Right lobe of liver (tissue), 6 donors: ENCODE measurements around the gene PRKCD. TPM values are rescaled to one million over a fixed set of nuclear protein-coding genes. Genes with fewer than 3 reads are reported as not detected.

Experiments used
- ATAC-seq, 4 donors: fragments of 200-7000 bp; cut with Tn5 transposase; one replicate each; pipeline ENCODE4 v1.9.1; 2020; ENCODE audit warnings: mild to moderate bottlenecking in 4 of 4, moderate library complexity in 4 of 4
- DNase-seq, 3 donors: peaks; one replicate each; pipeline ENCODE4 v3.0.0-alpha.2; 2020
- H3K27ac ChIP-seq, 3 donors: fragments of 200-600 bp; one replicate each; pipeline ENCODE4 v1.8.0; 2022
- H3K27me3 ChIP-seq, 2 donors: fragments of 200-600 bp; one replicate each; pipeline ENCODE4 v1.8.0; 2022
- H3K36me3 ChIP-seq, 4 donors: fragments of 200-600 bp; sonication (generic) in 1 of 4; one replicate each; pipeline versions ENCODE4 v1.5.1 to v1.8.0; 2017 to 2022; ENCODE audit warnings: control low read depth in 1 of 4
- H3K4me1 ChIP-seq, 4 donors: fragments of 200-600 bp; sonication (generic) in 1 of 4; one replicate each; pipeline versions ENCODE4 v1.5.1 to v1.8.0; 2017 to 2022; ENCODE audit warnings: control low read depth in 1 of 4
- H3K4me3 ChIP-seq, 3 donors: fragments of 200-600 bp; one replicate each; pipeline ENCODE4 v1.8.0; 2022
- H3K9me3 ChIP-seq, 4 donors: fragments of 200-600 bp; sonication (generic) in 1 of 4; one replicate each; pipeline versions ENCODE4 v1.5.1 to v1.8.0; 2017 to 2022; ENCODE audit warnings: control low read depth in 1 of 4
- CTCF ChIP-seq, 4 donors: fragments of 200-600 bp in 3 of 4; fragments of 450-650 bp in 1 of 4; IDR thresholded peaks; one replicate each; pipeline versions ENCODE4 v1.5.1 to v1.8.0; 2016 to 2022; ENCODE audit warnings: antibody characterized with exemption in 4 of 4, mild to moderate bottlenecking in 2 of 4
- POLR2A ChIP-seq: fragments of 450-650 bp; IDR thresholded peaks from one replicate; pipeline ENCODE4 v1.6.1; 2017; ENCODE audit warnings: antibody characterized with exemption, mild to moderate bottlenecking
- WGBS: methylation state at CpG from one replicate; pipeline ENCODE4 v1.1.6; 2018; ENCODE audit warnings: low coverage, low lambda C conversion rate; ENCODE audit not compliant: insufficient coverage; ENCODE audit errors: missing lambda C conversion rate; 5-methylcytosine and 5-hydroxymethylcytosine counted together
- intact Hi-C, 2 donors: fragments of 100-400 bp; cut with DNase I; formaldehyde crosslinking; loops; one replicate each; pipeline versions ENCODE4 v1.11.2 to v1.14.1; 2022
- total RNA-seq, 6 experiments: library from RNA; depleted of rRNA in 2 of 6; stranded (reverse); fragments of >200 nt in 2 of 6; fragmentation: NEBNext Ultra II Directional in 3 of 6; extraction: Animal tissue kit (Norgen Biotek cat#: 25700) in 3 of 6; gene quantifications; one replicate each; pipeline versions ENCODE4 v1.1.0 to v1.2.4, GENCODE V29; 2016 to 2023
- donor health status: DM: no; HTN: yes; CAD: no.
- donor health status: DM: no; HTN: no; CAD: no.
- donor health status: DM: no; HTN: no; CAD: no.
- donor health status: DM: no; HTN: yes; CAD: no.
- donor health status: DM: no; HTN: yes; CAD: no.

PRKCD gene
- total RNA-seq, 6 experiments from 2014 or later = 3.5 to 8.3 (median 5.1) TPM

- DNase-seq (peak in 1 of 3 donors; percentile 72), ATAC-seq (peak; percentile 8 to 46 (median 12))
- Histone ChIP-seq H3K4me3 (no peak overlapping the region), H3K27ac (no peak overlapping the region), H3K27me3 (no peaks in the 10 kb centered on the region), H3K9me3 (no peaks in the 10 kb centered on the region), H3K4me1 (peaks cover 0 to 23% (median 9%) of the 10 kb centered on the region in 4 donors), H3K36me3 (no peaks in the 10 kb centered on the region)
- TF ChIP-seq CTCF (IDR thresholded peaks at IDR 0.05) (no peak), POLR2A (no peak)
- intact Hi-C loops = no loop called here
- WGBS = 26% methylated on average over 4 of the region's 9 CpGs
Observed at GRCh38 chr3:53159156-53160060, 1.6 kb upstream of the PRKCD start.

GRCh38 chr3:53160061-53160659 lies 849 bp upstream of the PRKCD start:
- H3K4me3 ChIP-seq = peak overlapping the region; percentile 52 to 93 (median 74)
- H3K27ac ChIP-seq = peak overlapping the region; percentile 67 to 81 (median 76)
- H3K9me3 ChIP-seq = no peaks in the 10 kb centered on the region
- DNase-seq (no peak), ATAC-seq (no peak)
- TF ChIP-seq POLR2A (no peak), CTCF (IDR thresholded peaks at IDR 0.05) (no peak)
- H3K27me3 ChIP-seq = no peaks in the 10 kb centered on the region
- peaks cover 0 to 23% (median 9%) of the 10 kb centered on the region in 4 donors for H3K4me1 ChIP-seq
- intact Hi-C loops = no loop called here
- WGBS = 10% methylated on average over 3 of the region's 4 CpGs
- no peaks in the 10 kb centered on the region for H3K36me3 ChIP-seq

- 0% methylated on average over 15 of the region's 41 CpGs for WGBS
- H3K4me1 ChIP-seq = peaks cover 0 to 18% (median 8%) of the 10 kb centered on the region in 4 donors
- no peak for TF ChIP-seq POLR2A
- TF ChIP-seq CTCF (IDR thresholded peaks at IDR 0.05) = no peak
- H3K27me3 ChIP-seq = no peaks in the 10 kb centered on the region
- no peak for ATAC-seq
- H3K9me3 ChIP-seq = no peaks in the 10 kb centered on the region
- H3K36me3 ChIP-seq = no peaks in the 10 kb centered on the region
- H3K27ac ChIP-seq = peak overlapping the region; percentile 41 to 81 (median 58)
- peak overlapping the region; percentile 52 to 93 (median 74) for H3K4me3 ChIP-seq
- intact Hi-C loops = no loop called here
- peak in 1 of 3 donors; percentile 49 for DNase-seq
Observed at GRCh38 chr3:53161450-53161819, 426 bp downstream of the PRKCD start.

- Histone ChIP-seq H3K36me3 (no peaks in the 10 kb centered on the region), H3K27me3 (no peaks in the 10 kb centered on the region), H3K27ac (peak overlapping the region in 2 of 3 donors; percentile 41 to 81), H3K9me3 (no peaks in the 10 kb centered on the region), H3K4me3 (peak overlapping the region; percentile 52 to 93 (median 74)), H3K4me1 (peaks cover 0 to 18% (median 8%) of the 10 kb centered on the region in 4 donors)
- intact Hi-C loops = no loop called here
- DNase-seq (no peak), ATAC-seq (no peak)
- 10% methylated on average over 28 of the region's 49 CpGs for WGBS
- TF ChIP-seq CTCF (IDR thresholded peaks at IDR 0.05) = no peak
Observed at GRCh38 chr3:53161820-53162671, 1.0 kb downstream of the PRKCD start.
